ENCODE results near the gene IGFL2. TPM values are rescaled to one million over a fixed set of nuclear protein-coding genes. Genes with fewer than 3 reads are reported as not detected.

The IGFL2 gene
- total and polyA plus RNA-seq, 10 of the 15 experiments (the other 5 are each of a cell fraction or from before 2014, with no cell fraction given): 0.19 TPM; not detected in 9

DNA sequence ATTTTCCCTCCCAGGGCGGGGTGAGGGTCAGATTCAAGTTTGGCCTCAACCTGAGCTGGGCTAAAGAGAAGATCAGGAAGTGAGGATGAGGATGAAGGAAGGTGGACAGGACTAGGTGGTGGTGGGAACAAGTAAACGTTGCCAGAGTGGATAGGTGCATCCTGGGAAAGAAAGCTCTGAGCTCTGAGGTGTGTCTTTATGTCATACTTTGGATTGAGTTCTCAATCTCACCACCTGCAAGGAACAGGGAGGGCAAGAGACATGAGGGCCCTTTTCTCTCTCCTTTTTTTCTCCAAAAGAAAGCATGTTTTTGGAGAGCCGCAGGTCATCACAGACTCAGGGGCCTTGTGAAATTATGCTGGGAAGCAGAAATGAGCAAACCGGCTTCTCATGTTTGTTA, 43.3 kb downstream of the IGFL2 start (continued):
- TF ChIP-seq SMAD5 (IDR thresholded peaks at IDR 0.05; ENCODE audit: low read depth) (no peak), CHD1 (IDR thresholded peaks at IDR 0.05; ENCODE audit: low read depth, low read length) (no peak), ZNF207 (IDR thresholded peaks at IDR 0.05; ENCODE audit: borderline replicate concordance) (no peak)

- ATAC-seq: no peak
- in situ Hi-C loops (cut with MboI) (no loop called here), intact Hi-C loops (cut with micrococcal nuclease; ENCODE audit: unreplicated experiment) (no loop called here)
- WGBS (ENCODE audit: insufficient coverage, insufficient replicate concordance, low lambda C conversion rate, missing lambda C conversion rate): 4% methylated on average over 3 of the region's 3 CpGs
- ChIA-PET CTCF (interaction anchor here (0.6 to 1.7 kb wide), 8 partner anchors 103 to 335 kb away, joined by 3 to 8 read pairs (median 4); no protein-coding TSS in a partner anchor), SMC1A (ENCODE audit: uncharacterized antibody, unreplicated experiment) (interaction anchor here (1.0 to 1.6 kb wide), 3 partner anchors 73 to 164 kb away, joined by 3 to 4 read pairs (median 4); no protein-coding TSS in a partner anchor), POLR2A (interaction anchor here (0.7 kb wide), 1 partner anchor 64 kb away, joined by 3 read pairs; no protein-coding TSS in a partner anchor), RAD21 (ENCODE audit: unreplicated experiment) (interaction anchor here (0.7 to 1.4 kb wide), 2 partner anchors 73 to 114 kb away, joined by 3 read pairs; no protein-coding TSS in a partner anchor)
- H3K4me2 ChIP-seq (ENCODE audit: control insufficient read depth, insufficient read depth): no peak overlapping the region
- H3K4me1 ChIP-seq (ENCODE audit: control insufficient read depth, insufficient read depth, low read length): no peaks in the 10 kb centered on the region
- H3K9ac ChIP-seq (ENCODE audit: control insufficient read depth, insufficient read depth, low read length): no peak overlapping the region
- no peak overlapping the region for H2AFZ ChIP-seq (ENCODE audit: control insufficient read depth, low read depth, low read length)
- BruUV-seq (replicated peaks): no TSS peak
- no peak for FAIRE-seq
- no peaks in the 10 kb centered on the region for H4K20me1 ChIP-seq (ENCODE audit: control insufficient read depth, insufficient read depth)
- H3K9me3 ChIP-seq (replicated peaks; ENCODE audit: control insufficient read depth, insufficient read depth, low read length): no peaks in the 10 kb centered on the region
- peaks cover 2 to 4% of the 10 kb centered on the region in 2 experiments; a peak in 2 of 4 replicates for H3K27me3 ChIP-seq (replicated peaks in 1 of 2; ENCODE audit: control insufficient read depth in 2 of 2, insufficient read depth in 2 of 2, low read length in 1 of 2)
- H3K4me3 ChIP-seq: no peak overlapping the region
- no peaks in the 10 kb centered on the region for H3K79me2 ChIP-seq (ENCODE audit: control insufficient read depth, insufficient read depth, low read length)
- no peak overlapping the region for H3K27ac ChIP-seq (ENCODE audit: control insufficient read depth, insufficient read depth)
- no peak for DNase-seq (ENCODE audit: low read depth, low spot score)
- H3K36me3 ChIP-seq (ENCODE audit: control insufficient read depth in 2 of 2, insufficient read depth in 2 of 2, low read length in 1 of 2): no peaks in the 10 kb centered on the region
- TF ChIP-seq E2F8 (IDR thresholded peaks at IDR 0.05; ENCODE audit: low read depth, partially characterized antibody) (no peak), CHD4 (IDR thresholded peaks at IDR 0.05) (no peak), CREB1 (IDR thresholded peaks at IDR 0.05; ENCODE audit: low read depth) (no peak), ESRRA (IDR thresholded peaks at IDR 0.05; ENCODE audit: low read length) (no peak), NRF1 (conservative IDR thresholded peaks at IDR 0.05; ENCODE audit: low read depth, low read length) (no peak)
- TF ChIP-seq, protein P1, sequence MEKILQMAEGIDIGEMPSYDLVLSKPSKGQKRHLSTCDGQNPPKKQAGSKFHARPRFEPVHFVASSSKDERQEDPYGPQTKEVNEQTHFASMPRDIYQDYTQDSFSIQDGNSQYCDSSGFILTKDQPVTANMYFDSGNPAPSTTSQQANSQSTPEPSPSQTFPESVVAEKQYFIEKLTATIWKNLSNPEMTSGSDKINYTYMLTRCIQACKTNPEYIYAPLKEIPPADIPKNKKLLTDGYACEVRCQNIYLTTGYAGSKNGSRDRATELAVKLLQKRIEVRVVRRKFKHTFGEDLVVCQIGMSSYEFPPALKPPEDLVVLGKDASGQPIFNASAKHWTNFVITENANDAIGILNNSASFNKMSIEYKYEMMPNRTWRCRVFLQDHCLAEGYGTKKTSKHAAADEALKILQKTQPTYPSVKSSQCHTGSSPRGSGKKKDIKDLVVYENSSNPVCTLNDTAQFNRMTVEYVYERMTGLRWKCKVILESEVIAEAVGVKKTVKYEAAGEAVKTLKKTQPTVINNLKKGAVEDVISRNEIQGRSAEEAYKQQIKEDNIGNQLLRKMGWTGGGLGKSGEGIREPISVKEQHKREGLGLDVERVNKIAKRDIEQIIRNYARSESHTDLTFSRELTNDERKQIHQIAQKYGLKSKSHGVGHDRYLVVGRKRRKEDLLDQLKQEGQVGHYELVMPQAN (conservative IDR thresholded peaks at IDR 0.05): no peak
- TF ChIP-seq, protein P2, sequence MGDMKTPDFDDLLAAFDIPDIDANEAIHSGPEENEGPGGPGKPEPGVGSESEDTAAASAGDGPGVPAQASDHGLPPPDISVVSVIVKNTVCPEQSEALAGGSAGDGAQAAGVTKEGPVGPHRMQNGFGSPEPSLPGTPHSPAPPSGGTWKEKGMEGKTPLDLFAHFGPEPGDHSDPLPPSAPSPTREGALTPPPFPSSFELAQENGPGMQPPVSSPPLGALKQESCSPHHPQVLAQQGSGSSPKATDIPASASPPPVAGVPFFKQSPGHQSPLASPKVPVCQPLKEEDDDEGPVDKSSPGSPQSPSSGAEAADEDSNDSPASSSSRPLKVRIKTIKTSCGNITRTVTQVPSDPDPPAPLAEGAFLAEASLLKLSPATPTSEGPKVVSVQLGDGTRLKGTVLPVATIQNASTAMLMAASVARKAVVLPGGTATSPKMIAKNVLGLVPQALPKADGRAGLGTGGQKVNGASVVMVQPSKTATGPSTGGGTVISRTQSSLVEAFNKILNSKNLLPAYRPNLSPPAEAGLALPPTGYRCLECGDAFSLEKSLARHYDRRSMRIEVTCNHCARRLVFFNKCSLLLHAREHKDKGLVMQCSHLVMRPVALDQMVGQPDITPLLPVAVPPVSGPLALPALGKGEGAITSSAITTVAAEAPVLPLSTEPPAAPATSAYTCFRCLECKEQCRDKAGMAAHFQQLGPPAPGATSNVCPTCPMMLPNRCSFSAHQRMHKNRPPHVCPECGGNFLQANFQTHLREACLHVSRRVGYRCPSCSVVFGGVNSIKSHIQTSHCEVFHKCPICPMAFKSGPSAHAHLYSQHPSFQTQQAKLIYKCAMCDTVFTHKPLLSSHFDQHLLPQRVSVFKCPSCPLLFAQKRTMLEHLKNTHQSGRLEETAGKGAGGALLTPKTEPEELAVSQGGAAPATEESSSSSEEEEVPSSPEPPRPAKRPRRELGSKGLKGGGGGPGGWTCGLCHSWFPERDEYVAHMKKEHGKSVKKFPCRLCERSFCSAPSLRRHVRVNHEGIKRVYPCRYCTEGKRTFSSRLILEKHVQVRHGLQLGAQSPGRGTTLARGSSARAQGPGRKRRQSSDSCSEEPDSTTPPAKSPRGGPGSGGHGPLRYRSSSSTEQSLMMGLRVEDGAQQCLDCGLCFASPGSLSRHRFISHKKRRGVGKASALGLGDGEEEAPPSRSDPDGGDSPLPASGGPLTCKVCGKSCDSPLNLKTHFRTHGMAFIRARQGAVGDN (IDR thresholded peaks at IDR 0.05): no peak
Measured at GRCh38 chr19:46191972-46192371, 43.9 kb downstream of the IGFL2 start.
